Heart left ventricle (tissue), 13 donors: ENCODE data around the gene PELO.

Experiments used
- POLR2A ChIP-seq, 2 donors: fragments of 450-650 bp; IDR thresholded peaks; one replicate each; pipeline ENCODE4 v1.6.1; 2017; ENCODE audit warnings: antibody characterized with exemption in 2 of 2, mild to moderate bottlenecking in 2 of 2, moderate library complexity in 2 of 2
- TF ChIP-seq, protein P1 (sequence below), 12 donors: fragments of 200-600 bp; sonication (generic) in 4 of 12; IDR thresholded peaks; one replicate each; pipeline versions ENCODE4 v1.5.0 to v1.8.0; 2018 to 2022; ENCODE audit warnings: antibody characterized with exemption in 12 of 12, mild to moderate bottlenecking in 5 of 12
- donor health status: ischemic (EF 13 %, LVEDD 7.1; RV severe dilation, severe dysfunction).
- donor health status: DM: no; HTN: yes; CAD: no.
- donor health status: DM: no; HTN: no; CAD: no.
- donor health status: ischemic (EF 25% LVEDD 6.9; RV normal size, moderate dysfunction).
- donor health status: ischemic (EF 25% LVEDD 5.7; RV mildly dilated, moderate dysfunction).
- donor health status: ischemic (EF 35%, LVEDD 5.7; RV mildly dilated, moderate dysfunction).
- donor health status: nonischemic (EF 11% LVEDD 7.7; RV severe dilation, severe dysfunction).
- donor health status: DM: yes; HTN: yes; CAD: no.
- donor health status: PGD.
- donor health status: ischemic (EF 29% LVEDD 5.4; RV normal size, mild dysfunction).
- donor health status: nonischemic (EF 23%, LVEDD 6.1; RV moderate dilation, normal function).

- no peak for TF ChIP-seq POLR2A (IDR thresholded peaks at IDR 0.05)
- TF ChIP-seq, protein P1, sequence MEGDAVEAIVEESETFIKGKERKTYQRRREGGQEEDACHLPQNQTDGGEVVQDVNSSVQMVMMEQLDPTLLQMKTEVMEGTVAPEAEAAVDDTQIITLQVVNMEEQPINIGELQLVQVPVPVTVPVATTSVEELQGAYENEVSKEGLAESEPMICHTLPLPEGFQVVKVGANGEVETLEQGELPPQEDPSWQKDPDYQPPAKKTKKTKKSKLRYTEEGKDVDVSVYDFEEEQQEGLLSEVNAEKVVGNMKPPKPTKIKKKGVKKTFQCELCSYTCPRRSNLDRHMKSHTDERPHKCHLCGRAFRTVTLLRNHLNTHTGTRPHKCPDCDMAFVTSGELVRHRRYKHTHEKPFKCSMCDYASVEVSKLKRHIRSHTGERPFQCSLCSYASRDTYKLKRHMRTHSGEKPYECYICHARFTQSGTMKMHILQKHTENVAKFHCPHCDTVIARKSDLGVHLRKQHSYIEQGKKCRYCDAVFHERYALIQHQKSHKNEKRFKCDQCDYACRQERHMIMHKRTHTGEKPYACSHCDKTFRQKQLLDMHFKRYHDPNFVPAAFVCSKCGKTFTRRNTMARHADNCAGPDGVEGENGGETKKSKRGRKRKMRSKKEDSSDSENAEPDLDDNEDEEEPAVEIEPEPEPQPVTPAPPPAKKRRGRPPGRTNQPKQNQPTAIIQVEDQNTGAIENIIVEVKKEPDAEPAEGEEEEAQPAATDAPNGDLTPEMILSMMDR (IDR thresholded peaks at IDR 0.05): no peak
Observed at GRCh38 chr5:52817818-52818217, 30.1 kb downstream of the PELO start.
